ENCODE results near the gene CAMK1D.

DNA sequence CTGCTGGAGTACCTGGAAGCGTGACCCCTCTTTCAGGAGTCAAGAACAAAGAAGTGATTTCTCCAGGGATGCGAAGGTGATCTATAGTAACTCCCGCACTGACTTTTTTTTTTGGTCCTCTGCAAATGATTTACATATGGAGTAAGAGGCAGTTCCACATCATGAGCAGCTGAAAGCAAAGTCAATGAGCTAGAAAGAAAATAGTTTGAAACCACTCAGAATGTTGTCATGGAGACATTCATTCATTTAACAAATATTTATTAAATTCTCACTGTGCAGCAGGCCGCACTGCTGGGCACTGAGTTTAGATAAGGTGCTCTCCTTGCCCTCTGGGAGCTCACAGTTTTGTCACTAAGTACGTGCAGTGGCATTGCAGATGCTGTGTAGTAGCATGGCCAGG, 206.7 kb downstream of the CAMK1D start:
- TF ChIP-seq NFYB (CRISPR knock-in tag; conservative IDR thresholded peaks at IDR 0.05; ENCODE audit: low read depth) (no peak), IRF2 (CRISPR knock-in tag; IDR thresholded peaks at IDR 0.05; ENCODE audit: borderline replicate concordance, low read depth) (no peak), SP1 (CRISPR knock-in tag; conservative IDR thresholded peaks at IDR 0.05) (no peak), NFATC4 (CRISPR knock-in tag; IDR thresholded peaks at IDR 0.05) (no peak), TEAD4 (CRISPR knock-in tag; IDR thresholded peaks at IDR 0.05) (no peak)
- TF ChIP-seq, protein P1, sequence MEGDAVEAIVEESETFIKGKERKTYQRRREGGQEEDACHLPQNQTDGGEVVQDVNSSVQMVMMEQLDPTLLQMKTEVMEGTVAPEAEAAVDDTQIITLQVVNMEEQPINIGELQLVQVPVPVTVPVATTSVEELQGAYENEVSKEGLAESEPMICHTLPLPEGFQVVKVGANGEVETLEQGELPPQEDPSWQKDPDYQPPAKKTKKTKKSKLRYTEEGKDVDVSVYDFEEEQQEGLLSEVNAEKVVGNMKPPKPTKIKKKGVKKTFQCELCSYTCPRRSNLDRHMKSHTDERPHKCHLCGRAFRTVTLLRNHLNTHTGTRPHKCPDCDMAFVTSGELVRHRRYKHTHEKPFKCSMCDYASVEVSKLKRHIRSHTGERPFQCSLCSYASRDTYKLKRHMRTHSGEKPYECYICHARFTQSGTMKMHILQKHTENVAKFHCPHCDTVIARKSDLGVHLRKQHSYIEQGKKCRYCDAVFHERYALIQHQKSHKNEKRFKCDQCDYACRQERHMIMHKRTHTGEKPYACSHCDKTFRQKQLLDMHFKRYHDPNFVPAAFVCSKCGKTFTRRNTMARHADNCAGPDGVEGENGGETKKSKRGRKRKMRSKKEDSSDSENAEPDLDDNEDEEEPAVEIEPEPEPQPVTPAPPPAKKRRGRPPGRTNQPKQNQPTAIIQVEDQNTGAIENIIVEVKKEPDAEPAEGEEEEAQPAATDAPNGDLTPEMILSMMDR (IDR thresholded peaks at IDR 0.05), result no peak
- TF ChIP-seq, protein P2, sequence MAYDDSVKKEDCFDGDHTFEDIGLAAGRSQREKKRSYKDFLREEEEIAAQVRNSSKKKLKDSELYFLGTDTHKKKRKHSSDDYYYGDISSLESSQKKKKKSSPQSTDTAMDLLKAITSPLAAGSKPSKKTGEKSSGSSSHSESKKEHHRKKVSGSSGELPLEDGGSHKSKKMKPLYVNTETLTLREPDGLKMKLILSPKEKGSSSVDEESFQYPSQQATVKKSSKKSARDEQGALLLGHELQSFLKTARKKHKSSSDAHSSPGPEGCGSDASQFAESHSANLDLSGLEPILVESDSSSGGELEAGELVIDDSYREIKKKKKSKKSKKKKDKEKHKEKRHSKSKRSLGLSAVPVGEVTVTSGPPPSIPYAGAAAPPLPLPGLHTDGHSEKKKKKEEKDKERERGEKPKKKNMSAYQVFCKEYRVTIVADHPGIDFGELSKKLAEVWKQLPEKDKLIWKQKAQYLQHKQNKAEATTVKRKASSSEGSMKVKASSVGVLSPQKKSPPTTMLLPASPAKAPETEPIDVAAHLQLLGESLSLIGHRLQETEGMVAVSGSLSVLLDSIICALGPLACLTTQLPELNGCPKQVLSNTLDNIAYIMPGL (CRISPR knock-in tag; IDR thresholded peaks at IDR 0.05), result no peak
- TF ChIP-seq, protein P3, sequence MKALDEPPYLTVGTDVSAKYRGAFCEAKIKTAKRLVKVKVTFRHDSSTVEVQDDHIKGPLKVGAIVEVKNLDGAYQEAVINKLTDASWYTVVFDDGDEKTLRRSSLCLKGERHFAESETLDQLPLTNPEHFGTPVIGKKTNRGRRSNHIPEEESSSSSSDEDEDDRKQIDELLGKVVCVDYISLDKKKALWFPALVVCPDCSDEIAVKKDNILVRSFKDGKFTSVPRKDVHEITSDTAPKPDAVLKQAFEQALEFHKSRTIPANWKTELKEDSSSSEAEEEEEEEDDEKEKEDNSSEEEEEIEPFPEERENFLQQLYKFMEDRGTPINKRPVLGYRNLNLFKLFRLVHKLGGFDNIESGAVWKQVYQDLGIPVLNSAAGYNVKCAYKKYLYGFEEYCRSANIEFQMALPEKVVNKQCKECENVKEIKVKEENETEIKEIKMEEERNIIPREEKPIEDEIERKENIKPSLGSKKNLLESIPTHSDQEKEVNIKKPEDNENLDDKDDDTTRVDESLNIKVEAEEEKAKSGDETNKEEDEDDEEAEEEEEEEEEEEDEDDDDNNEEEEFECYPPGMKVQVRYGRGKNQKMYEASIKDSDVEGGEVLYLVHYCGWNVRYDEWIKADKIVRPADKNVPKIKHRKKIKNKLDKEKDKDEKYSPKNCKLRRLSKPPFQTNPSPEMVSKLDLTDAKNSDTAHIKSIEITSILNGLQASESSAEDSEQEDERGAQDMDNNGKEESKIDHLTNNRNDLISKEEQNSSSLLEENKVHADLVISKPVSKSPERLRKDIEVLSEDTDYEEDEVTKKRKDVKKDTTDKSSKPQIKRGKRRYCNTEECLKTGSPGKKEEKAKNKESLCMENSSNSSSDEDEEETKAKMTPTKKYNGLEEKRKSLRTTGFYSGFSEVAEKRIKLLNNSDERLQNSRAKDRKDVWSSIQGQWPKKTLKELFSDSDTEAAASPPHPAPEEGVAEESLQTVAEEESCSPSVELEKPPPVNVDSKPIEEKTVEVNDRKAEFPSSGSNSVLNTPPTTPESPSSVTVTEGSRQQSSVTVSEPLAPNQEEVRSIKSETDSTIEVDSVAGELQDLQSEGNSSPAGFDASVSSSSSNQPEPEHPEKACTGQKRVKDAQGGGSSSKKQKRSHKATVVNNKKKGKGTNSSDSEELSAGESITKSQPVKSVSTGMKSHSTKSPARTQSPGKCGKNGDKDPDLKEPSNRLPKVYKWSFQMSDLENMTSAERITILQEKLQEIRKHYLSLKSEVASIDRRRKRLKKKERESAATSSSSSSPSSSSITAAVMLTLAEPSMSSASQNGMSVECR (CRISPR knock-in tag; IDR thresholded peaks at IDR 0.05; ENCODE audit: borderline replicate concordance), result no peak
- TF ChIP-seq, protein P4, sequence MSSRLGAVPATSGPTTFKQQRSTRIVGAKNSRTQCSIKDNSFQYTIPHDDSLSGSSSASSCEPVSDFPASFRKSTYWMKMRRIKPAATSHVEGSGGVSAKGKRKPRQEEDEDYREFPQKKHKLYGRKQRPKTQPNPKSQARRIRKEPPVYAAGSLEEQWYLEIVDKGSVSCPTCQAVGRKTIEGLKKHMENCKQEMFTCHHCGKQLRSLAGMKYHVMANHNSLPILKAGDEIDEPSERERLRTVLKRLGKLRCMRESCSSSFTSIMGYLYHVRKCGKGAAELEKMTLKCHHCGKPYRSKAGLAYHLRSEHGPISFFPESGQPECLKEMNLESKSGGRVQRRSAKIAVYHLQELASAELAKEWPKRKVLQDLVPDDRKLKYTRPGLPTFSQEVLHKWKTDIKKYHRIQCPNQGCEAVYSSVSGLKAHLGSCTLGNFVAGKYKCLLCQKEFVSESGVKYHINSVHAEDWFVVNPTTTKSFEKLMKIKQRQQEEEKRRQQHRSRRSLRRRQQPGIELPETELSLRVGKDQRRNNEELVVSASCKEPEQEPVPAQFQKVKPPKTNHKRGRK (CRISPR knock-in tag; IDR thresholded peaks at IDR 0.05; ENCODE audit: borderline replicate concordance), result no peak
- TF ChIP-seq, protein P5, sequence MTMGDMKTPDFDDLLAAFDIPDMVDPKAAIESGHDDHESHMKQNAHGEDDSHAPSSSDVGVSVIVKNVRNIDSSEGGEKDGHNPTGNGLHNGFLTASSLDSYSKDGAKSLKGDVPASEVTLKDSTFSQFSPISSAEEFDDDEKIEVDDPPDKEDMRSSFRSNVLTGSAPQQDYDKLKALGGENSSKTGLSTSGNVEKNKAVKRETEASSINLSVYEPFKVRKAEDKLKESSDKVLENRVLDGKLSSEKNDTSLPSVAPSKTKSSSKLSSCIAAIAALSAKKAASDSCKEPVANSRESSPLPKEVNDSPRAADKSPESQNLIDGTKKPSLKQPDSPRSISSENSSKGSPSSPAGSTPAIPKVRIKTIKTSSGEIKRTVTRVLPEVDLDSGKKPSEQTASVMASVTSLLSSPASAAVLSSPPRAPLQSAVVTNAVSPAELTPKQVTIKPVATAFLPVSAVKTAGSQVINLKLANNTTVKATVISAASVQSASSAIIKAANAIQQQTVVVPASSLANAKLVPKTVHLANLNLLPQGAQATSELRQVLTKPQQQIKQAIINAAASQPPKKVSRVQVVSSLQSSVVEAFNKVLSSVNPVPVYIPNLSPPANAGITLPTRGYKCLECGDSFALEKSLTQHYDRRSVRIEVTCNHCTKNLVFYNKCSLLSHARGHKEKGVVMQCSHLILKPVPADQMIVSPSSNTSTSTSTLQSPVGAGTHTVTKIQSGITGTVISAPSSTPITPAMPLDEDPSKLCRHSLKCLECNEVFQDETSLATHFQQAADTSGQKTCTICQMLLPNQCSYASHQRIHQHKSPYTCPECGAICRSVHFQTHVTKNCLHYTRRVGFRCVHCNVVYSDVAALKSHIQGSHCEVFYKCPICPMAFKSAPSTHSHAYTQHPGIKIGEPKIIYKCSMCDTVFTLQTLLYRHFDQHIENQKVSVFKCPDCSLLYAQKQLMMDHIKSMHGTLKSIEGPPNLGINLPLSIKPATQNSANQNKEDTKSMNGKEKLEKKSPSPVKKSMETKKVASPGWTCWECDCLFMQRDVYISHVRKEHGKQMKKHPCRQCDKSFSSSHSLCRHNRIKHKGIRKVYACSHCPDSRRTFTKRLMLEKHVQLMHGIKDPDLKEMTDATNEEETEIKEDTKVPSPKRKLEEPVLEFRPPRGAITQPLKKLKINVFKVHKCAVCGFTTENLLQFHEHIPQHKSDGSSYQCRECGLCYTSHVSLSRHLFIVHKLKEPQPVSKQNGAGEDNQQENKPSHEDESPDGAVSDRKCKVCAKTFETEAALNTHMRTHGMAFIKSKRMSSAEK (CRISPR knock-in tag; IDR thresholded peaks at IDR 0.05; ENCODE audit: borderline replicate concordance), result no peak

Measured in WTC11 (cell line).